SH-SY5Y (cell line): Measurements from ENCODE around the gene POLK.

ENCODE experiments used
- GATA2 ChIP-seq: IDR thresholded peaks from 2 replicates; pipeline ENCODE4 v1.6.1; 2011; ENCODE audit warnings: mild to moderate bottlenecking, low read depth, low read length
- GATA3 ChIP-seq: IDR thresholded peaks from 2 replicates; pipeline ENCODE4 v1.6.1; 2011; ENCODE audit warnings: low read depth, mild to moderate bottlenecking, low read length, moderate library complexity

DNA sequence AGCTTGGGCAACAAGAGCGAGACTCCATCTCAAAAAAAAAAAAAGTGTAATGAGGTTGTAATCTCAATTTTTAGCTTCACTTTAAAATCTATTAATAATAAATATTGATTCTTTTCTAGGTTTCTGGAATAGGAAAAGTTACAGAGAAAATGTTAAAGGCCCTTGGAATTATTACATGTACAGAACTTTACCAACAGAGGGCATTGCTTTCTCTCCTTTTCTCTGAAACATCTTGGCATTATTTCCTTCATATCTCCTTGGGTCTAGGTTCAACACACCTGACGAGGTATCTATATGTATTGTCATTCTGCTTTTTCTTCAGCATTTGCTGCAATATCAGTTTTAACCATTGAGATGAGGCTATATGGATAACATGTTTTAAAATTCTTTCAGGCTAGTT lies 73.0 kb downstream of the POLK start:
- TF ChIP-seq GATA3 = no peak
- no peak for TF ChIP-seq GATA2
